Astrocyte (in vitro differentiated cells and primary cell): ENCODE data around the gene XBP1. TPM values are rescaled to one million over a fixed set of nuclear protein-coding genes. Genes with fewer than 3 reads are reported as not detected.

Source experiments
- DNase-seq: peaks from one replicate; pipeline ENCODE4 v3.0.0-alpha.2; 2010; ENCODE audit warnings: low read depth
- FAIRE-seq: peaks from 2 replicates; lab custom pipeline; 2011; peaks lifted over from hg19 to GRCh38; lab: Jason Lieb, UNC
- H2AFZ ChIP-seq: 2 replicates; pipeline ENCODE4 v1.6.0; 2012; ENCODE audit warnings: low read depth, low read length, inconsistent platforms
- H3K27ac ChIP-seq: 2 replicates; pipeline ENCODE4 v1.5.1; 2011; ENCODE audit warnings: low read depth, low read length, inconsistent platforms
- H3K27me3 ChIP-seq: 2 replicates; pipeline ENCODE4 v1.6.0; 2011; ENCODE audit warnings: low read length, inconsistent platforms; ENCODE audit not compliant: insufficient read depth
- H3K36me3 ChIP-seq: 2 replicates; pipeline ENCODE4 v1.5.1; 2011; ENCODE audit warnings: low read length, inconsistent platforms; ENCODE audit not compliant: insufficient read depth
- H3K4me1 ChIP-seq: 2 replicates; pipeline ENCODE4 v1.5.1; 2011; ENCODE audit warnings: low read length, inconsistent platforms; ENCODE audit not compliant: insufficient read depth
- H3K4me2 ChIP-seq: 2 replicates; pipeline ENCODE4 v1.6.0; 2012; ENCODE audit warnings: low read length, inconsistent platforms
- H3K4me3 ChIP-seq: 2 replicates; pipeline ENCODE4 v1.5.1; 2011; ENCODE audit warnings: low read depth, mild to moderate bottlenecking, low read length, inconsistent platforms; ENCODE audit not compliant: insufficient read depth
- H3K79me2 ChIP-seq: 2 replicates; pipeline ENCODE4 v1.6.0; 2012; ENCODE audit warnings: mild to moderate bottlenecking, low read length, inconsistent platforms; ENCODE audit not compliant: insufficient read depth
- H3K9ac ChIP-seq: 2 replicates; pipeline ENCODE4 v1.6.0; 2012; ENCODE audit warnings: mild to moderate bottlenecking, low read length, inconsistent platforms
- H3K9me3 ChIP-seq: 2 replicates; pipeline ENCODE4 v1.5.1; 2012; ENCODE audit warnings: low read depth, mild to moderate bottlenecking, low read length, inconsistent platforms; ENCODE audit not compliant: insufficient read depth
- H4K20me1 ChIP-seq: 2 replicates; pipeline ENCODE4 v1.6.0; 2012; ENCODE audit warnings: low read length, inconsistent platforms; ENCODE audit not compliant: insufficient read depth
- H3K27ac Mint-ChIP-seq: one replicate; pipeline ENCODE4 v1.8.0; 2021; ENCODE audit warnings: mild to moderate bottlenecking, mixed read lengths; ENCODE audit not compliant: unreplicated experiment
- H3K27me3 Mint-ChIP-seq: one replicate; pipeline ENCODE4 v1.8.0; 2021; ENCODE audit warnings: low read depth, mixed read lengths; ENCODE audit not compliant: unreplicated experiment
- H3K36me3 Mint-ChIP-seq: one replicate; pipeline ENCODE4 v1.8.0; 2021; ENCODE audit warnings: low read depth, mixed read lengths; ENCODE audit not compliant: unreplicated experiment
- H3K4me1 Mint-ChIP-seq: one replicate; pipeline ENCODE4 v1.8.0; 2021; ENCODE audit warnings: low read depth, mixed read lengths; ENCODE audit not compliant: unreplicated experiment
- H3K4me3 Mint-ChIP-seq: one replicate; pipeline ENCODE4 v1.8.0; 2021; ENCODE audit warnings: mild to moderate bottlenecking, moderate library complexity, mixed read lengths; ENCODE audit not compliant: unreplicated experiment
- H3K9me3 Mint-ChIP-seq: one replicate; pipeline ENCODE4 v1.8.0; 2021; ENCODE audit warnings: mild to moderate bottlenecking, mixed read lengths; ENCODE audit not compliant: unreplicated experiment
- EZH2 ChIP-seq: IDR thresholded peaks from 2 replicates; pipeline ENCODE4 v1.6.1; 2012; ENCODE audit warnings: mild to moderate bottlenecking, low read length, inconsistent platforms; ENCODE audit not compliant: insufficient read depth
- total RNA-seq: library from RNA; stranded (reverse); gene quantifications from 2 replicates; pipeline ENCODE4 v1.2.1, GENCODE V29; 2021
- TF ChIP-seq, protein P1 (sequence below): IDR thresholded peaks from 2 replicates; pipeline ENCODE4 v1.5.1; 2011; ENCODE audit warnings: low read depth, mild to moderate bottlenecking, inconsistent platforms, low read length, moderate library complexity; ENCODE audit not compliant: insufficient read depth

Gene XBP1
- total RNA-seq, 1 donor from 2014 or later = 142 TPM

- DNase-seq (no peak), FAIRE-seq (no peak)
- H3K36me3 Mint-ChIP-seq = peaks cover 15% of the 10 kb centered on the region
- TF ChIP-seq, protein P1, sequence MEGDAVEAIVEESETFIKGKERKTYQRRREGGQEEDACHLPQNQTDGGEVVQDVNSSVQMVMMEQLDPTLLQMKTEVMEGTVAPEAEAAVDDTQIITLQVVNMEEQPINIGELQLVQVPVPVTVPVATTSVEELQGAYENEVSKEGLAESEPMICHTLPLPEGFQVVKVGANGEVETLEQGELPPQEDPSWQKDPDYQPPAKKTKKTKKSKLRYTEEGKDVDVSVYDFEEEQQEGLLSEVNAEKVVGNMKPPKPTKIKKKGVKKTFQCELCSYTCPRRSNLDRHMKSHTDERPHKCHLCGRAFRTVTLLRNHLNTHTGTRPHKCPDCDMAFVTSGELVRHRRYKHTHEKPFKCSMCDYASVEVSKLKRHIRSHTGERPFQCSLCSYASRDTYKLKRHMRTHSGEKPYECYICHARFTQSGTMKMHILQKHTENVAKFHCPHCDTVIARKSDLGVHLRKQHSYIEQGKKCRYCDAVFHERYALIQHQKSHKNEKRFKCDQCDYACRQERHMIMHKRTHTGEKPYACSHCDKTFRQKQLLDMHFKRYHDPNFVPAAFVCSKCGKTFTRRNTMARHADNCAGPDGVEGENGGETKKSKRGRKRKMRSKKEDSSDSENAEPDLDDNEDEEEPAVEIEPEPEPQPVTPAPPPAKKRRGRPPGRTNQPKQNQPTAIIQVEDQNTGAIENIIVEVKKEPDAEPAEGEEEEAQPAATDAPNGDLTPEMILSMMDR = no peak
- TF ChIP-seq EZH2 = no peak
- Histone ChIP-seq H3K9ac (no peak overlapping the region), H3K27me3 (no peaks in the 10 kb centered on the region), H3K4me1 (no peaks in the 10 kb centered on the region), H3K27ac (no peak overlapping the region), H3K4me2 (no peak overlapping the region), H4K20me1 (peaks cover 46% of the 10 kb centered on the region), H3K4me3 (no peak overlapping the region), H3K9me3 (no peaks in the 10 kb centered on the region), H3K36me3 (peaks cover 35% of the 10 kb centered on the region), H3K79me2 (peaks cover 21% of the 10 kb centered on the region), H2AFZ (no peak overlapping the region)
- H3K9me3 Mint-ChIP-seq = no peaks in the 10 kb centered on the region
- peaks cover 8% of the 10 kb centered on the region for H3K4me1 Mint-ChIP-seq
- no peak overlapping the region for H3K27ac Mint-ChIP-seq
- H3K4me3 Mint-ChIP-seq = no peak overlapping the region
- no peaks in the 10 kb centered on the region for H3K27me3 Mint-ChIP-seq
Measured at GRCh38 chr22:28791124-28791523, 9.2 kb downstream of the XBP1 start.

DNA sequence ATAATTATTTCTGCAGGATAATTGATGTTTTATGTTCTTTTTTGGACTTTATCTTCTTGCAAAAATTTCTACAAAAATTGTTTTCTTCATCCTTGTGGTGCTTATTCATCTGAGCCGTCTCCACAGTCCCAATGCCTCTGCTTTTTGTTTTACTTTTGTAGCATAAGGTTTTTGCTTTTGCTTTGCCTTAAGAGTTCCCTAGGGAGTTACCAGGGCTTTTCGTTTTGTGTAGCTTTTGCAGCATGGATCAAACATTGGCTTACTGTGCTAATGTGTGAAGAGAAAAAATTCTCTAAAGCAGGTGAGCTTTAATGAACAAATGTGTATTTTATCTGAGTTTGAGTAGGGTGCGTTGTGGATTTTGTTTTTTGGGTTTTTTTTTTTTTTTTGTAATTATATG lies 11.8 kb downstream of the XBP1 start:
- Mint-ChIP-seq H3K9me3 (no peaks in the 10 kb centered on the region), H3K4me3 (no peak overlapping the region), H3K36me3 (peaks cover 6% of the 10 kb centered on the region), H3K27me3 (no peaks in the 10 kb centered on the region), H3K4me1 (no peaks in the 10 kb centered on the region), H3K27ac (no peak overlapping the region)
- no peak overlapping the region for H3K4me2 ChIP-seq
- peaks cover 27% of the 10 kb centered on the region for H3K36me3 ChIP-seq
- DNase-seq = no peak
- no peak for FAIRE-seq
- H3K27me3 ChIP-seq = no peaks in the 10 kb centered on the region
- no peak overlapping the region for H3K27ac ChIP-seq
- H3K9me3 ChIP-seq = no peaks in the 10 kb centered on the region
- H3K4me1 ChIP-seq = no peaks in the 10 kb centered on the region
- H3K79me2 ChIP-seq = no peaks in the 10 kb centered on the region
- no peak overlapping the region for H2AFZ ChIP-seq
- TF ChIP-seq EZH2 = no peak
- TF ChIP-seq, protein P1 = no peak
- peaks cover 29% of the 10 kb centered on the region for H4K20me1 ChIP-seq
- no peak overlapping the region for H3K9ac ChIP-seq
- no peak overlapping the region for H3K4me3 ChIP-seq

GRCh38 chr22:28783786-28784671 lies 16.3 kb downstream of the XBP1 start:
- Histone ChIP-seq H3K4me1 (no peaks in the 10 kb centered on the region), H4K20me1 (peaks cover 28% of the 10 kb centered on the region), H3K4me2 (no peak overlapping the region), H3K36me3 (peaks cover 31% of the 10 kb centered on the region), H3K9me3 (no peaks in the 10 kb centered on the region), H2AFZ (no peak overlapping the region), H3K9ac (no peak overlapping the region), H3K4me3 (no peak overlapping the region), H3K27ac (no peak overlapping the region), H3K79me2 (peaks cover 18% of the 10 kb centered on the region), H3K27me3 (no peaks in the 10 kb centered on the region)
- Mint-ChIP-seq H3K27ac (no peak overlapping the region), H3K4me3 (no peak overlapping the region), H3K9me3 (no peaks in the 10 kb centered on the region), H3K27me3 (no peaks in the 10 kb centered on the region), H3K4me1 (no peaks in the 10 kb centered on the region), H3K36me3 (peaks cover 8% of the 10 kb centered on the region)
- TF ChIP-seq EZH2 = no peak
- DNase-seq = no peak
- FAIRE-seq = no peak
